ENCODE measurements around the gene KCNS3. TPM values are rescaled to one million over a fixed set of nuclear protein-coding genes. Genes with fewer than 3 reads are reported as not detected.

KCNS3 gene
- polyA plus RNA-seq, 1 of the 3 experiments (the other 2 are of a cell fraction): 0.07 TPM

DNA sequence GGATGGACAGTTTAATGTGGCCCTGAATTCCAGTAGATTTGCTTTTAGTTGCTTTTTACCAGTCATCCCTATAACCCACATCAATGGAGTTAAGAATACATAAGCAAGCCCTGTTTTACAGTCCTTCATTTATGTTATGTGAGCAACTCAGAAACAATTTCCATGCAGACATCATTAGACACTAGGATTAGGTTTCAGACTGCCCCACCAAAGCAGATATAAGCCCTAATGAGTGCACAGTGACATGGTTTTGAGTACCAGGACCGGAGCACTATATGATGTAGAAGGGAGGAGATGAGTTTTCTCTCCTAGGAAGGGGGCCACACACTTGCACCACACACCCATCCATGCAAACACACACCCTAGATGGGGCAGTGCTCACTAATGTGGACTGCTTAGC, 15.5 kb downstream of the KCNS3 start:
- Histone ChIP-seq H3K9ac (no peak overlapping the region), H3K27me3 (ENCODE audit: insufficient read depth) (no peaks in the 10 kb centered on the region), H4K20me1 (ENCODE audit: insufficient read depth) (no peaks in the 10 kb centered on the region), H3K4me1 (ENCODE audit: control insufficient read depth in 1 of 2, insufficient read depth in 2 of 2, low read depth in 1 of 2, low read length in 1 of 2) (no peaks in the 10 kb centered on the region), H3K4me3 (ENCODE audit: low read depth in 2 of 2, low read length in 1 of 2) (no peak overlapping the region), H3K79me2 (ENCODE audit: insufficient read depth) (no peaks in the 10 kb centered on the region), H3K4me2 (no peak overlapping the region), H3K9me3 (no peaks in the 10 kb centered on the region), H2AFZ (ENCODE audit: low read depth) (no peak overlapping the region), H3K9me2 (no peaks in the 10 kb centered on the region), H3F3A (replicated peaks; ENCODE audit: insufficient read depth) (no peaks in the 10 kb centered on the region), H3K27ac (ENCODE audit: low read depth in 2 of 2, low read length in 1 of 2) (no peak overlapping the region), H3K36me3 (replicated peaks in 1 of 2; ENCODE audit: control insufficient read depth in 1 of 2, insufficient read depth in 2 of 2, low read length in 1 of 2) (no peaks in the 10 kb centered on the region)
- 0% methylated on average over 1 of the region's 1 CpG for WGBS (ENCODE audit: low lambda C conversion rate)
- no peak for TF ChIP-seq USF1 (IDR thresholded peaks at IDR 0.05; ENCODE audit: borderline replicate concordance, low read depth)
- no peak for TF ChIP-seq CTCF (IDR thresholded peaks at IDR 0.05)
- TF ChIP-seq RXRA (IDR thresholded peaks at IDR 0.05; ENCODE audit: borderline replicate concordance, low read depth): no peak
- no peak for TF ChIP-seq MXI1 (IDR thresholded peaks at IDR 0.05; ENCODE audit: low read depth, low read length)
- TF ChIP-seq, protein P1, sequence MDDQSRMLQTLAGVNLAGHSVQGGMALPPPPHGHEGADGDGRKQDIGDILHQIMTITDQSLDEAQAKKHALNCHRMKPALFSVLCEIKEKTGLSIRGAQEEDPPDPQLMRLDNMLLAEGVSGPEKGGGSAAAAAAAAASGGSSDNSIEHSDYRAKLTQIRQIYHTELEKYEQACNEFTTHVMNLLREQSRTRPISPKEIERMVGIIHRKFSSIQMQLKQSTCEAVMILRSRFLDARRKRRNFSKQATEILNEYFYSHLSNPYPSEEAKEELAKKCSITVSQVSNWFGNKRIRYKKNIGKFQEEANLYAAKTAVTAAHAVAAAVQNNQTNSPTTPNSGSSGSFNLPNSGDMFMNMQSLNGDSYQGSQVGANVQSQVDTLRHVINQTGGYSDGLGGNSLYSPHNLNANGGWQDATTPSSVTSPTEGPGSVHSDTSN (IDR thresholded peaks at IDR 0.05): no peak
- no peak for TF ChIP-seq TCF12 (IDR thresholded peaks at IDR 0.05)
- TF ChIP-seq ZBTB33 (IDR thresholded peaks at IDR 0.05; ENCODE audit: borderline replicate concordance, low read depth): no peak
- no peak for TF ChIP-seq TAF1 (IDR thresholded peaks at IDR 0.05; ENCODE audit: borderline replicate concordance, low read depth, low read length)
- CTCF ChIA-PET: no interaction called here
- POLR2A ChIA-PET: no interaction called here
- DNase-seq: no peak

GRCh38 chr2:17894556-17894955, 16.1 kb downstream of the KCNS3 start:
- DNase-seq: no peak
- no peaks in the 10 kb centered on the region for H3F3A ChIP-seq (replicated peaks; ENCODE audit: insufficient read depth)
- 6% methylated on average over 2 of the region's 2 CpGs for WGBS (ENCODE audit: low lambda C conversion rate)
- ChIA-PET POLR2A (no interaction called here), CTCF (no interaction called here)
- no peak overlapping the region for H3K9ac ChIP-seq
- H3K4me3 ChIP-seq (ENCODE audit: low read depth in 2 of 2, low read length in 1 of 2): no peak overlapping the region
- H3K4me1 ChIP-seq (ENCODE audit: control insufficient read depth in 1 of 2, insufficient read depth in 2 of 2, low read depth in 1 of 2, low read length in 1 of 2): no peaks in the 10 kb centered on the region
- no peaks in the 10 kb centered on the region for H3K9me2 ChIP-seq
- H3K36me3 ChIP-seq (replicated peaks in 1 of 2; ENCODE audit: control insufficient read depth in 1 of 2, insufficient read depth in 2 of 2, low read length in 1 of 2): no peaks in the 10 kb centered on the region
- no peaks in the 10 kb centered on the region for H3K27me3 ChIP-seq (ENCODE audit: insufficient read depth)
- no peaks in the 10 kb centered on the region for H4K20me1 ChIP-seq (ENCODE audit: insufficient read depth)
- no peak overlapping the region for H3K27ac ChIP-seq (ENCODE audit: low read depth in 2 of 2, low read length in 1 of 2)
- no peaks in the 10 kb centered on the region for H3K79me2 ChIP-seq (ENCODE audit: insufficient read depth)
- H3K9me3 ChIP-seq: no peaks in the 10 kb centered on the region
- H2AFZ ChIP-seq (ENCODE audit: low read depth): no peak overlapping the region
- no peak overlapping the region for H3K4me2 ChIP-seq
- TF ChIP-seq, protein P2, sequence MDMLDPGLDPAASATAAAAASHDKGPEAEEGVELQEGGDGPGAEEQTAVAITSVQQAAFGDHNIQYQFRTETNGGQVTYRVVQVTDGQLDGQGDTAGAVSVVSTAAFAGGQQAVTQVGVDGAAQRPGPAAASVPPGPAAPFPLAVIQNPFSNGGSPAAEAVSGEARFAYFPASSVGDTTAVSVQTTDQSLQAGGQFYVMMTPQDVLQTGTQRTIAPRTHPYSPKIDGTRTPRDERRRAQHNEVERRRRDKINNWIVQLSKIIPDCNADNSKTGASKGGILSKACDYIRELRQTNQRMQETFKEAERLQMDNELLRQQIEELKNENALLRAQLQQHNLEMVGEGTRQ (IDR thresholded peaks at IDR 0.05; ENCODE audit: borderline replicate concordance, low read depth, low read length): no peak
- TF ChIP-seq, protein P3, sequence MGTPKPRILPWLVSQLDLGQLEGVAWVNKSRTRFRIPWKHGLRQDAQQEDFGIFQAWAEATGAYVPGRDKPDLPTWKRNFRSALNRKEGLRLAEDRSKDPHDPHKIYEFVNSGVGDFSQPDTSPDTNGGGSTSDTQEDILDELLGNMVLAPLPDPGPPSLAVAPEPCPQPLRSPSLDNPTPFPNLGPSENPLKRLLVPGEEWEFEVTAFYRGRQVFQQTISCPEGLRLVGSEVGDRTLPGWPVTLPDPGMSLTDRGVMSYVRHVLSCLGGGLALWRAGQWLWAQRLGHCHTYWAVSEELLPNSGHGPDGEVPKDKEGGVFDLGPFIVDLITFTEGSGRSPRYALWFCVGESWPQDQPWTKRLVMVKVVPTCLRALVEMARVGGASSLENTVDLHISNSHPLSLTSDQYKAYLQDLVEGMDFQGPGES (IDR thresholded peaks at IDR 0.05; ENCODE audit: low read depth, low read length): no peak
- TF ChIP-seq RAD21 (IDR thresholded peaks at IDR 0.05; ENCODE audit: low read length): no peak
- TF ChIP-seq SIN3A (IDR thresholded peaks at IDR 0.05; ENCODE audit: borderline replicate concordance, low read depth, low read length): no peak
- no peak for TF ChIP-seq REST (IDR thresholded peaks at IDR 0.05; ENCODE audit: low read depth, low read length)
- TF ChIP-seq TEAD4 (IDR thresholded peaks at IDR 0.05; ENCODE audit: borderline replicate concordance, insufficient read depth): no peak
- TF ChIP-seq, protein P4, sequence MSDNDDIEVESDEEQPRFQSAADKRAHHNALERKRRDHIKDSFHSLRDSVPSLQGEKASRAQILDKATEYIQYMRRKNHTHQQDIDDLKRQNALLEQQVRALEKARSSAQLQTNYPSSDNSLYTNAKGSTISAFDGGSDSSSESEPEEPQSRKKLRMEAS (IDR thresholded peaks at IDR 0.05; ENCODE audit: low read depth): no peak
- TF ChIP-seq RXRA (IDR thresholded peaks at IDR 0.05; ENCODE audit: borderline replicate concordance, low read depth): no peak
